SHP77 (cell line): ENCODE measurements around the gene AMY2A.
"Not testable (repeated sequence)": the region's sequence is repeated elsewhere in the genome, so short reads cannot be mapped to it uniquely, and the experiment has no call there.

Source experiments
- DNase-seq, 2 experiments: peaks; one replicate each; lab custom pipeline; 2025; lab: John Stamatoyannopoulos, UW

AMY2A gene

DNA sequence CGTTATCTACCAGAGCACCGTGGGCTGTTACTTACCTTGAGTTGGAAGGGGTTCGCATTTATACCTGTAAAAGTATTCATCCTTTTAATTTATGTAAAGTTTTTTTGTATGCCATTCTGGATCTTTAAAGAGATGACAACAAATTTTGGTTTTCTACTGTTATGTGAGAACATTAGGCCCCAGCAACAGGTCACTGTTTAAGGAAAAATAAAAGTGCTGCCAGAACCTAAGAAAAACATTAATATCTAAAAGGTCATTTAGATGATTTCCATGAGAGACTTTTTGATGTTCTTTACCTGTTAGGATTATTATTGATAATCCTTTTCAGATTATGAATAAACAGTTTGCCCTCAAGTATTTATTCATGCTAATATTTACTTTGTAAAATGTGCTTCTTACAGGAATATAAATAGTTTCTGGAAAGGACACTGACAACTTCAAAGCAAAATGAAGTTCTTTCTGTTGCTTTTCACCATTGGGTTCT, at the start of gene AMY2A:
Gene AMY2A (plus strand): TSS at position 434 of the 484 bp plus-strand sequence. CDS start 14 bp downstream, at position 448.
- DNase-seq: not testable (repeated sequence)

DNA sequence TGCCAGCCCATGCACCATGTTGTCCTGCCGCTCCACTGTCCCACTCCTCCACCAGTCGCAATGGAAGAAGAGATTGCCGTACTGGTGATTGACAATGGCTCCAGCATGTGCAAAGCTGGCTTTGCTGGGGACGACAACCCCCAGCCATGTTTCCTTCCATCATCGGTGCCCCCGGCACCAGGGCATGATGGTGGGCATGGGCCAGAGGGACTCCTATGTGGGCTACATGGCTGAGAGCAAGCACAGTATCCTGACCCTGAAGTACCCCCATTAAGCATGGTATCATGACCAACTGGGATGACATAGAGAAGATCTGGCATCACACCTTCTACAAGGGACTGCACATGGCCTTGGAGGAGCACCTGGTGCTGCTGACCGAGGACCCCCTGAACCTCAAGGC, 47.7 kb upstream of the AMY2A start:
- no peak for DNase-seq

DNA sequence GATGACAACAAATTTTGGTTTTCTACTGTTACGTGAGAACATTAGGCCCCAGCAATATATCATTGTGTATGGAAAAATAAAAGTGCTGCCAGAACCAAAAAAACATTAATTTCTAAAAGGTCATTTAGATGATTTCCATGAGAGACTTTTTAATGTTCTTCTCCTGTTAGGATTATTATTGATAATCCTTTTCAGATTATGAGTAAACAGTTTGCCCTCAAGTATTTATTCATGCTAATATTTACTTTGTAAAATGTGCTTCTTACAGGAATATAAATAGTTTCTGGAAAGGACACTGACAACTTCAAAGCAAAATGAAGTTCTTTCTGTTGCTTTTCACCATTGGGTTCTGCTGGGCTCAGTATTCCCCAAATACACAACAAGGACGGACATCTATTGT, 45.9 kb upstream of the AMY2A start, which contains the start of gene AMY2B:
Gene AMY2B (plus strand): TSS at position 301 of the 400 bp plus-strand sequence. CDS start 14 bp downstream, at position 315.
- not testable (repeated sequence) for DNase-seq

DNA sequence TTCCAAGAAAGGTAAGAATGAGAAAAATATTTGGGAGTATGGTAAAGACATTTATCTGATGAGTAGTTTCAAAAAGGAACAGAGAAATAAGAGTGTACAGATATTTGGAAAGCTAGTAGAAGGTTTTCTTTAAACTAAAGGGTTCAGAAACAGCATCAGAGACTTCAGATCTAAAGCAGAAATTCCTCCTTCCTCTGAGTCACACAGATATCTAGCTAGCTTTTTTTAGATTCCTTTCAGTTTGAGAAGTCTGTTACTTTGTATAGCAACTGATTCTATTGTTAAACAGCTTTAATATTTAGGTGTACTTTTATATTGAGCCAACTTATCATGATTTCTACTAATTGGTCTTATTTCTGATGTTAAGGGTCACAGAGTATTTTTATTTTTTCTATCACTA, 41.2 kb upstream of the AMY2A start:
- no peak for DNase-seq

DNA sequence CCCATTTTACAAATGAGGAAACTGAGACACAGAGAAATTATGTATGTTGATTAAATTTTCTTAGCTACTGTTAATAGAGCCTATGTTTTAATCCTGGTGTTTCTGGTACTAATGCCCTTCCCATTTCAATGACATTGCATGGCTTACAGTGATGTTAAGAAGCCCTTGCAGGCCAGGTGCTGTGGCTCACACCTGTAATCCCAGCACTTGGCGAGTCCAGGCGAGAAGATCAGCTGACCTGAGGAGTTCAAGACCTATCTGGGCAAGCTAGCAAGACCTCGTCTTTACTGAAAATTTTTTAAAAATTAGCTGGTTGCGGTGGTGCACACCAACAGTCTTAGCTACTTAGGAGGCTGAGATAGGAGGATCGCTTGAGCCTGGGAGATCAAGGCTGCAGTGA, 40.4 kb upstream of the AMY2A start:
- DNase-seq: not testable (repeated sequence)

DNA sequence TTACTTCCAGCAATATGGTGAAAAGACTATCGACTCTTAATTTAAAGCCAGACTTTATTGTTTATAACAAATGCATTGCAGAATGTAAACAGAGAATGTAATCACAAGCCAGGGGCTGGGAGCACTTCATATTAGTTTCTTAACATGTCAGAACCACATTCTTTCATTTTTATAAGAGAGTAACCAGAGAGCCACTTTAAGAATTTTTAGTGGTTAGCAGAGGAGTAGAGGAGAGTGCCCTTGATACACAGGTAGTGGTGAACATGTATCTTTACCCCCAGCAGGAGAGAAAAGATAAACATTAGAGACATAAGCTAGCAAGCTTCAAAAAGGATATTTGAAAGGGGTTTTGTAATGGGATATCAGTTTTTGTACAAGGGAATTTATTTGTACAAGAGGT, 34.8 kb upstream of the AMY2A start:
- no peak for DNase-seq

DNA sequence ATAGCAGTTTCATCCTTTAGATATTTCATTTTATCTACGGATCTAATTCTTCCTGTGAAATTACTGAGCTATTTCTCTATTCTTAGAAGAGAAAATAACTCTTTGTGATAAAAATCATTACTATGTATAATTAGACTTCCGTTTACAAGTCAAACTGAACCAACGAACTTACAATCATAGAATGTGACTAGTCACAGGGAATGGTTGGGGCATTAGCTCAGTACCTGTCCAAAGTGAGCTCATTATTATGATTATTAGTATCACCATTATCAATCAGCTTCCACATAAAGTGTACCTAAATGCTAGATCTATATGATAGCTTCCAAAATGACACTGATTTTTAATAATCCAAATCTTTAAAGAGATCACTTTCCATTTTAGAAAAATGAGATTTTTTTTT, 33.3 kb upstream of the AMY2A start:
- no peak for DNase-seq

DNA sequence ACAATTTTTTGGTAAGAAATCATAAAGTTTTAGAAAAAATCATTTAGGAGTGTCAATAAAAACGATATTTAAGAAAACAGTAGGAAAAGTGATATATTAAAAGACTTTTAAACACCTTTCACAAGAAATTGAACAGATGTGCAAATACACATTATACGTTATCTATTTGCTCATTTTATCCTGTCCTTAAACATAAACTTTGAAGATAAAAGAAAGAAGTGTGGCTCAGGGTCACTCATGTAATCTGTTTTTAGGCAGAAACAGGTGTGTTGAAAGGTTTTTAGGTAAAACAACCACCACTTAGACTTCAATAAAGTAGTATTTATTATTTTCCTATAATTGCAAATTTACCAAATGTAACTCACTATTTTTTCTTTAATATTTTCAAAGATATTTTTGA, 32.7 kb upstream of the AMY2A start:
- no peak for DNase-seq

DNA sequence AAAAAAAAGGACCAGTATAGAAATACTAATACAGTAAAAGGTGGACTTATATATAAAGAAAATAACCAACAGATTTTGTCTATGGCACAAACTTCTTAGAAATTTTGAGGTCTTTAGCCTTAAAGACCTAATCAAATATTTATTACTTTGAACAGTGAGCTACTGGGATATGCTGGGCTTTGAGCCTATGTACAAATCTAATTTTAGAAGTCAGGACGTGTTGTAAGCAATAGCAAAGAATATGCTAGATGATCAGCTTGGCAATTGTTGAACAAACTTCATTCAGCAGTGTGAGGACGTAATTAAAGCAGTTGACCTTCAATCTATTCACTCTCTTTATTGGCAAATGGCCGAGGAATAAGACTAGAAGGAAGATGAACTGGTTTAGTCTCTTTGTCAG, 14.5 kb upstream of the AMY2A start:
- not testable (repeated sequence) for DNase-seq

DNA sequence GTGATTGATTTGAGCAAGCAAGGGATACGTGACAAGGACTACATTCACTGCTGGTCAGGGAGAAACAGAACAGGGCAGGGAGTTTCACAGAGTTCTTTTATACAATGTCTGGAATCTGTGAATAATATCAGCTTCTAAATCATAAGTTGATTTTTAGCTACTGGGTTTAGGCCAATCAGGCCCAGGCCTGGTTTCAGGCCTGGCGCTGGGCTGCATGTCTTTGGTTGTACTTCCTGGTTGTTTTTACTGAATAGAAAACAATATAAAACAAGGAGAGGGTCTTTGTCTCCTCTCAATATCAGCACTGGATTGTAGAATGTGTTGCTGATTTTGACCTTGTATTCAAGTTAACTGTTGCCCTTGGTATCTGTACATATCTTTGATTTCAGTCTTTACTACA, 865 bp upstream of the AMY2A start:
- no peak for DNase-seq

DNA sequence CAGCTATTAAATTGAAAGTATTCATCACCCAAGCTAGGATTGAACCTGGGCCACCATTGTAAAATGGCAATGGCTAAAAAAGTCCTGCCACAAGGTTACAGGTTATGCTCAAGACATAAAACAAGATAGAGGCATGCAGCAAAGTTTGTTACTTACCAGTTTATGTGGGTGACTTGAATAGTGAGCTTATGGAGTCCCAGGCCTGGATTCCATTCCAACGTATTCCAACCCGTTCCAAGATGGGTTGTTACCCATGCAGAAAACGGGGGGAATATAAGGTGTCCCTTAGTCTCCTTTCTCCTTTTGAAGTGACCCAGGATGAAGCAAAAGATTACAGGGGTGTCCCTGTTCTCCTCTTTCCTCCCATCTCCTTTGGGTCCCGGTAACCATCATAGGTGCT, 10.2 kb downstream of the AMY2A start:
- DNase-seq: not testable (repeated sequence)

DNA sequence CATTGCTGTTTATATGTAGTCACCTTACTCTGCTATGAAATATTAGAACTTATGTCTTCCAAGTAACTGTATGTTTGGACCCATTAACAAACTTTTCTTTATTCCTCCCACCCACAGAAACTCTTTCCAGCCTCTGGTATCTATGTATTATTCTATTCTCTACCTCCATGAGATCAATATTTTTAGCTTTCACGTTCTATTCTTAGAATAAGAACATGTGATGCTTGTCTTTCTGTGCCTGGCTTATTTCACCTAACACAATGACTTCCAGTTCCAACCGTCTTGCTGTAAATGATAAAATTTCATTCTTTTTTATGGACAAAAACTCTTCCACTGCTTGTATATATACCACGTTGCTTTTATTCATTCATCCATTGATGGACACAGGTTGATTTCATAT, 24.0 kb downstream of the AMY2A start:
- not testable (repeated sequence) for DNase-seq

DNA sequence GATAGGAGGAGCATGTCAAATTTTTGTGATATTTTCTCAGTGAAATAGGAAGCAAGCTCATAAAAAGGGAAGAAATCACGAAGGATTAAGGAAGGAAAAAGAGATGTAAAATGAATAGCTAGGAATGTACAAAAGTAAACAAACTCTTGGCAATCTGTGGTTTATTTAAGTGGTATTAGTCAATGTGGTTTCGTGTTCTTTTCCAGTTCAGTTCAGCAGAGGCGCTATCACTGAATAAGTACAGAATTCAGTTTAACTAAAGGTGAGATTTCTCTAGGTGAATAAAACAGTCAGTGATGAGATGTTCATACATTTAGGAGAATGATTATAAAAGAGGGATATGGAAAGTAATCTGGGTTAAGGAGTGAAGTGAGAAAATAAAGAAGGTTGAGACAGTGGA, 26.7 kb downstream of the AMY2A start:
- not testable (repeated sequence) for DNase-seq

DNA sequence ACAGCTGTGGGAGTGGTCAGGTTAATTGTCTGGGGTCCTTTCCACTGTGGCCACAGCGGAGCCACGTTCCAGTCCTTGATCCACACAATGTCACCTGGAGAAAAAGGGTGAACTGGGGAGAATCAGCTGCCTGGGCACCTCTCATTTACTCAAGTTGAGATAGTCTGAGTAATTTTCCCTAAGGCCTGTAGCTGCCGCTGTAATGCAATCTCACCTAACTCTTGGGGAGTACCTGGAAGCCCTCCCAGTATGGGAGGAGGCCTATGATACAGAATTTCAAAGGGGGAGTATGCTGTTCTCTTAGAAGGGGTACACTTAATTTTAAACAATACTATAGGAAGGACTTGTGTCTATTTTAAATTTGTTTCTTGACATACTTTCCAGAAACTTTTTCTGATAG, 33.1 kb downstream of the AMY2A start:
- not testable (repeated sequence) for DNase-seq

DNA sequence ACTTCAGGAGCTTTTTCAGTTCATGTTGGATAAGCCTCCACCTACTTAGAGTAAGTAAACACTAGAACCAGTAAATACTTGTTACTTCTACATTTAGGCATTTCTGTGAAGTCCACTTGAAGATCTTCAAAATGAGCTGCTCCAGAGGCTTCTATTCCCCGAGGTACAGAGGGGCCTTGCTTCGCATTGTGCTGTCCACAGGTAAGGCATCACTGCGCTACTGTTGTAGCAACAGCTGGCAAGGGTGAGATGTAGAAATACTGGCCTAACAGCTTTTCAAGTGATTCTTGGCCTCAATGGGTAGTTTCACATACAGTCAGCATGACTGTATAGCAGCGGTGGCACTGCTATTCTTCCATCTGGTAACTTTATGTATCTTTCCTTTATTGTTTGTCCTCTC, 33.7 kb downstream of the AMY2A start:
- DNase-seq: not testable (repeated sequence)

DNA sequence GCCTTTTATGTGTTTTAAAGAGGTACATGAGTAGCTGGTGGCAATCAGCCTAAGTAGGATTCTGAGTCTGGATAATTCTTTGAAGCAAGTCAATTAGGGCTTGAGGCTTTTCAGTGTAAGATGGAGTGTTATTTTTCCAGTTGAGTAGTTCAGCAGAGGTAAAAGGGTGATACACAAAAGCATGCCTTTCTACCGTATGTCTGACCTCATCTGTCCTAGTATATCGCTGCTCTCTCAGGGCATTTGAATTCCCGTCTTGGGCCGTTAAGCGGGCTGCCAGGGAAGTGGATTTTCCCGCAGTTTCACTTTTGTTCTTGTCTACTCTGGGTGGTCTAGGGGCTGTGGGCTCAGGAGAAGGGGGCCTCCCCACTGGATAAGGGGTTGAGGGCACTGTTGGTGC, 36.9 kb downstream of the AMY2A start:
- not testable (repeated sequence) for DNase-seq

DNA sequence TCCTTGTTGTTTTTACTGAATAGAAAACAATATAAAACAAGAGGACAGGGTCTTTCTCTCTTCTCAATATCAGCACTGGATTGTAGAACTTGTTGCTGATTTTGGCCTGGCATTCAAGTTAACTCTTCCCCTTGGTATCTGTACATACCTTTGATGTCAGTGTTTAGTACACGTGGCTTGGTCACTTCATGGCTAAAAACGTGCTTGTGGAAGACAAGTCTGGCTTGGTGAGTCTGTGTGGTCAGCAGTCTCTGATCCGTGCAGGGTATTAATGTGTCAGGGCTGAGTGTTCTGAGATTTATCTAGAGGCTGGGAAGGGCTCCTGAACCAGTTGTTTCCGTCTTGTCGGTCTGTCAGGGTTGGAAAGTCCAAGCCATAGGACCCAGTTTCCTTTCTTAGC, 38.2 kb downstream of the AMY2A start, which contains the start of gene AMY1A:
Gene AMY1A (plus strand): TSS at position 301 of the 400 bp plus-strand sequence. CDS start 571 bp downstream, outside the sequence.
- DNase-seq: not testable (repeated sequence)
